Measurements from ENCODE around the gene NR6A1.

NR6A1 gene

GRCh38 chr9:124721109-124721906 is 49.8 kb downstream of the NR6A1 start:
- no peak for FAIRE-seq

DNA sequence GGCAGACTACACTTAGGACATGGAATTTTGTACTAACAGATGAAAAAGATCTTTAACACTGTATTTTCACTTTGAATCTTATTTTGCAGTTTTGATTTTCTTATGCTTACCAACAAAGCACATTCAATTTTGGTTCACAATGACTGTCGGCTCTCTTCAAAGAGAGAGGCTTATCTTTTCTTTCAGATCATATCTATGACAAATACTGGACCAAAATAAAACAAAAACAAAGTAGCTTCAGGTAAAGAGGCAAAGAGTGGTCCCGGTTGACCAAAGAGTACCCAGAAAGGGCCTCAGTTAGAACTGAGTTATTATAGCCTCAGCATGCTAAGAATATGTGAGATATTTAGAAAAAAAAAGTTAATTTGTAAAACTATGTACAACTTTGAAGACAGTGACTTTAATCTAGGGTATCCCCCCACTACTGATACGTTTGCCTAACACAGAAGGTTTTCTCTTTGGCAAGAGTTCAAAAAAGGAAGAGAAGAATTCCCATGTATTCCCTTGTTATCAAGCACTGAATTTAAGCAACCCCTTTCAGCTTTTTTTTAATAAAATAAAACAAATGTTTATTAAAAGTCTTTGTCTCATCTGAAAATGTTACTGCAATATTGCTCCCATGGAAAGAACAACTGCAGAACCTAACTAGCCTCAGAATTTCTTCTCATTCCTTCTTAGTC is 50.5 kb downstream of the NR6A1 start:
- no peak for FAIRE-seq

- FAIRE-seq: no peak
Measured at GRCh38 chr9:124718928-124719327, 52.2 kb downstream of the NR6A1 start.

DNA sequence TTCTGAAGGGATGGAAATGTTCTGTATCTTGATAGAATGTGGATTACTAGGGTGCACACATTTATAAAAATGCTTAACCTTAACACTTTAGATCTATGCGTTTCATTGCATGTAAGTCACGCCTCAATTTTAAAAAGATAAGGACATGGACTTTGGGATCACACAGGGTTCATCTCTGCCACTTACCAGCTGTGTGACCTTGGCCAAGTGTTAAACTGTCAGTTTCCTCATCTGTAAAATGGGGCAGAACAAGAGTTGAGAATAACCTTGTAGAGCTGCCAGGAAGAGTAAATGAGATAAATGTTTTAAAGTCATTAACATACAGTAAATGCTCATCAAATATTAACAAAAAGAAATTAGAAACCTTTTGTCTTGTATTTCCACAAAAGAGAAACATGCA is 53.5 kb downstream of the NR6A1 start:
- no peak for FAIRE-seq

DNA sequence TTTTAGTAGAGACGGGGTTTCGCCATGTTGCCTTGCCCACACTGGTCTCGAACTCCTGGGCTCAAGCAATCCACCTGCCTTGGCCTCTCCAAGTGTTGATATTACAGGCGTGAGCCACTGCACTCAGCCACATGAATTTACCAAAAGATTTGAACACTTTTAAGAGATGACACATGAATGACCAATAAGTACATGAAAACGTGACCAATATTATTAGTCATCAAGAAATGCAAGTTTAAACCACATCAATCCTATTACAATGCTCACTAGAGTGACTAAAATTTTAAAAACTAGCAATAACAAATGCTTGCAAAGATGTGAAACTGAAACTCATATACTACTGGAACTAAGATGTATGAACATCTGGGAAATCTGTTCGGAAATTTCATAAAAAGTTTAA is 54.3 kb downstream of the NR6A1 start:
- FAIRE-seq: no peak

GRCh38 chr9:124710766-124711165 is 60.3 kb downstream of the NR6A1 start:
- no peak for FAIRE-seq

DNA sequence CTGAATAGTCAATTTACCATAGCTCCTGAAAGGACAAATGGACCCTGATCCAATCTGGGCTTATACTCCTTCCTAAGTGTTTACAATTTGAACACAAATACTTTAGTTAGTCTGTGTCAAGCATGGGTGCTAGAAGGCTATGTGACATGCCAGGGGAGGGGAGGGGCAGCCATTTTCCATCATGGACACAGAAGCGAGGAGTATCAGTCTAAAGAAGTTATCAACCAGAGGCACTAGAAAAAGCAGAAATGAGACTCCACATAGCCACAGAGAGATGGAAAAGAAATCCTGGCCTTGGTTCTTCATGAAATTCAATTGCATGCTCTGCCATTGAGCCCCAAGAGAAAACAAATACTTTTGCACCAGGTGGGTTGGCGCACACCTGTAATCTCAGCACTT is 61.8 kb downstream of the NR6A1 start:
- FAIRE-seq: no peak

- FAIRE-seq: no peak
Measured at GRCh38 chr9:124708633-124709291, 62.3 kb downstream of the NR6A1 start.

GRCh38 chr9:124708074-124708473 is 63.0 kb downstream of the NR6A1 start:
- FAIRE-seq: no peak

- no peak for FAIRE-seq
Measured at GRCh38 chr9:124707666-124708065, 63.4 kb downstream of the NR6A1 start.

DNA sequence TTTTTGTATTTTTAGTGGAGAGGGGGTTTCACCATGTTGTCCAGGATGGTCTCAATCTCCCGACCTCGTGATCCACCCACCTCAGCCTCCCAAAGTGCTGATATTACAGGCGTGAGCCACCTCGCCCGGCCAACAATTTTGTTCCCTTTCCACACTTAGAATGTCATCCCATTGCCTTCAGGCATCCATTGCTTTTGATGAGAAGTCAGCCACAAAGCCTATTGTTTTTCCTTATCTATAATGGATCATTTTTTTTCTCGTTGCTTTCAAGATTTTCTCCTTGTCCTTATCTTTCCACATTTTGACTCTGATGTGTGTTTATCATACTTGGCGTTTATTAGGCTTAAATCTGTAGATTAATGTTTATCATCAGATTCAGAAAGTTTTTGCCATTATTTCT is 64.4 kb downstream of the NR6A1 start:
- no peak for FAIRE-seq

DNA sequence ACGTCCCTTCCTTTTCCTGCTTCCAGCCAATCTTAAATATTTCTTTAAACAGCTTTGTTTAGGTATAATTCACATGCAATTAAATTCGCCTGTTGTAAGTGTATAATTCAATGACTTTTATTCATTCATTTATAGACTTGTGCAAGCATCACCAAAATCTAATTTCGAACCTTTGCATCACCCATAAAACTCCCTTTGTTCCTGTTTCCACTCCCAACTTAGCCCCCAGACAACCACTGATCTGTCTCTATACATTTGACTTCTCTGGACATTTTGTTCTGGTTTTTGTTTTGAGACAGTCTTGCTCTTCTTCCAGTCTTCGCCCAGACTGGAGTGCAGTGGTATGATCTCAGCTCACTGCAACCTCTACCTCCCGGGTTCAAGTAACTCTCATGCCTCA is 71.5 kb downstream of the NR6A1 start:
- FAIRE-seq: no peak

- no peak for FAIRE-seq
Measured at GRCh38 chr9:124698265-124698664, 72.8 kb downstream of the NR6A1 start.

DNA sequence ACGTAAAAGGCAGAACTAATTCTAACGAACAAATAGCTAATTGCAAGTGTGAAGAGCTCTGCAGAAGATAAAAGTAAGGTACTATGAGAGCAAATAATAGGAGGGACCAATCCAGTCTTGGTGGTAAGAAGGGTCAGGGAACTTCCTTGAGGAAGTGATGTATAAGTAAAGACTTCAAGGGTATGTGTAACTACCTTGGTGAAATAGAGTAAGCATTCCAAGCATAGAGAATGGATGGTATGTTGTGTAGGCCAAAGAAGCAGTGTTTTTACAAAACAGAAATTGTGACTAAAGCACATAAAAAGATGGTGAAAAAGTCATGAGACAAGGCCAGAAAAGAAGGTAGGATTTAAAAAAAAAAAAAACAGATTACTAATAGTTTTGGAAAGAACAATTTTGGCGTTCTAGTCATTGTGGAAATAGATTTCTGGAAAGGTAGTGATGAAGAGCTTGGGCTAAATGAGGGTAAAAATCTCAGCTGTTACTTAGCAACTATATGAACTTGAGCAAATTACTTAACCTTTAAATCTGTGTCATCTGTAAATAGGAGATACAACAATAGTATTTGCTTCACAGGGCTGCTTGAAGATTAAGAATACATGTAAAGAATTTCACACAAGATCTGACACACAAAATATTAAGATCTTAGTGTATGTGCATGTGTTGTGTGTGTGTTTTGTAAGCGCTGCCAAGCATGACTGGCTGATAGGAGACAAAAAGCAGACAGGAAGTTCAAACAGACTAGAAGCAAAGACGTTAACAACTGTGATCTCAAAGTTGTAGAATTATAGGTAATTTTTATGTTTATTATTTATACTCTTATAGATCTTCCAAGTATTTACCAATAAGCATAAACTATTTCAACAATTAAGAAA is 73.5 kb downstream of the NR6A1 start:
- peak; percentile 64 for FAIRE-seq

DNA sequence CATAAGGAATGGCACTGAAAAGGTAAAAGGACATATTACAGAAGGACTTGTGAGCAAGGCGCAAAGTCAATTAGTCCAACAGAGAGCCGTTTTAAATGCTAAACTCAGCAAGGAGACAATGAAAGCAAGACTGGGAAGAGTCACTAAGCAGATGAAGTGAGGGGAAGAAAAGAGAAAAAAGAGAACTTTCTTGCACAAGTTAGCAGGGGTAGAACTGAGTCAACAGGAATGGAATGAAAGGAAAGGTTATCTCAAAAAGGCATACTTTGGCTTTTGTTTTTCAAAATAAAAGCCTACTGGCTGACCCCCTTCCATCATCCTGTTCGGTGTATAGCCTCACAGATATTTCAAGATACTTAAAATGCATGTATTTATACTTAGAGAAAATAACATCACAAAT is 75.0 kb downstream of the NR6A1 start:
- no peak for FAIRE-seq

GRCh38 chr9:124695280-124695890 is 75.7 kb downstream of the NR6A1 start:
- no peak for FAIRE-seq

GRCh38 chr9:124694414-124695279 is 76.5 kb downstream of the NR6A1 start:
- FAIRE-seq: no peak

DNA sequence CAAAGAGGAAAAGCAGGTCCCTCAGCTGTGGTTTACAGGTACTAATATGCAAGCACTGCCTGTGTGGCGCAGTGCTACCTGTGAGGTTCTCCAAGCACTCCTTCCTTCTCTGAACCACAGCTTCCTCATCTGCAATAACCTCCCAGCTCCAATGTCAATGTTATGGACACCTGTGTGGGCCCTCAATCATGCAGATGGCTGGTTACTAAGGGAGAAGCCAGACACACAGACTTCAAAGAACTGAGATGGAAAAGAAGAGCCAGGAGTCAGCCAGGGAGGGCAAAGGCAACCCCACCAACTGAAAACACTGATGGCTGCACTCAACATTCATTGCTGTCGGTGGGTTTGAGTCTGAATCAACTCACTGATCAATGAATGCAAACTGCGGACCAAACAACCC is 77.7 kb downstream of the NR6A1 start:
- no peak for FAIRE-seq

- FAIRE-seq: no peak
Measured at GRCh38 chr9:124688238-124688904, 82.7 kb downstream of the NR6A1 start.

DNA sequence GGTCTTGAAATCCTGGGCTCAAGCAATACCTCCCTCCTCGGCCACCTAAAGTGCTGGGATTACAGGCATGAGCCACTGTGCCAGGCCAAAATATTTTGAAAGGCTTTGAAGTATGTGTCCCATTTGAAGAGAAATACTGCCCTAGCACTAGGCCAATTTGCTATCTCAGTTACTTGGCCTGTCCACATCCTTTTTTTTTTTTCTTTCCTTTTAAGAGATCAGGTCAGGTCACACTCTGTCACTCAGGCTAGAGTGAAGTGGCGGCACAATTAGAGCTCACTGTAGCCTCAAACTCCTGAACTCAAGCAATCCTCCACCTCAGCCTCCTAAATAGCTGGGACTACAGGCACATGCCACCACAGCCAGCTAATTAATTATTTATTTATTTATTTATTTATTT is 84.2 kb downstream of the NR6A1 start:
- no peak for FAIRE-seq

DNA sequence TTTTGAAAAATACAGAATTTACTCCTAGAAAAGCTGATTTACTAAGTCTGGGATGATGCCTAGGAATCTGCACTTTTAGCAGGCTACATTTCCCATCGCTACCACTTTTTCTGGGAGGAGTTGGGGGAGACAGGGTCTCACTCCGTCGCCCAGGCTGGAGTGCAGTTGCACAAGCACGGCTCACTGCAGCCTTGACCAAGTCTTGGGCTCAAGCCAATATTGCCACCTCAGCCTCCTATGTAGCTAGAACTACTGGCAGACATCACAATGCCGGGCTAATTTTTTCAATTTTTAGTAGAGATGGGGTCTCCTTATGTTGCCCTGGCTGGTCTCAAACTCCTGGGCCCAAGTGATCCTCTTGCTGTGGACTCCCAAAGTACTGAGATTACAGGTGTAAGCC is 85.9 kb downstream of the NR6A1 start:
- no peak for FAIRE-seq
